ENCODE results near the gene OSGEP. TPM values are rescaled to one million over a fixed set of nuclear protein-coding genes. Genes with fewer than 3 reads are reported as not detected.

OSGEP gene
- total RNA-seq, 6 experiments from 2014 or later, result 11.2 to 43.8 (median 14.4) TPM

DNA sequence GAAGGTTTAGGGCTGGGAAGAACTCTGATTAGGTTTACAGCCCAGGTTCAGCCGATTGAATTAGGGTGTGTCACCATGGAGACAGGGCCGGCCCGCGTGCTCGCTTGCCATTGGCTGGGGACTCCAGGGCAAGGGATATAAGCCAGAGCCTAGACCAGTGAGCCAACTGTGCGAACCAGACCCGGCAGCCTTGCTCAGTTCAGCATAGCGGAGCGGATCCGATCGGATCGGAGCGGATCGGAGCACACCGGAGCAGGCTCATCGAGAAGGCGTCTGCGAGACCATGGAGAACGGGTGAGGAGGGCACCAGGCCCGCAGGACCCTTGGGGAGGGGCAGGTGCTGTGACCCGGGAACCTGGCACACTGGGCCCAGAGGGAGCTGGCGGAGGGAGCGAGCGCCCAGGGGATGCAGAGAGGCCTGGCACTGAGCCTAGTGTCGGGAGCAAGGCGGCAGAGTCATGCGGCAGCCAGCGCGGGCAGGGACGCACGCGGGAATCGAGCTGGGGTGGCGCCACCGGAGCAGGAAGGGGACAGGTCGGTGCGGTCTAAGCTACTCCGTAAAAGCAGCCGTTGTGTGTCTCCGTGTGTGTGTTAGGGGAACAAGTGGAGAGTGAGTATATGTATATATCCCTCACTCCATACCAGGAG, 14.8 kb upstream of the OSGEP start, which contains the start of gene PNP:
TSS of gene PNP (plus strand) at position 165 of the 648 bp plus-strand sequence. CDS start at position 284, 119 bp downstream.
- TF ChIP-seq, protein P1, sequence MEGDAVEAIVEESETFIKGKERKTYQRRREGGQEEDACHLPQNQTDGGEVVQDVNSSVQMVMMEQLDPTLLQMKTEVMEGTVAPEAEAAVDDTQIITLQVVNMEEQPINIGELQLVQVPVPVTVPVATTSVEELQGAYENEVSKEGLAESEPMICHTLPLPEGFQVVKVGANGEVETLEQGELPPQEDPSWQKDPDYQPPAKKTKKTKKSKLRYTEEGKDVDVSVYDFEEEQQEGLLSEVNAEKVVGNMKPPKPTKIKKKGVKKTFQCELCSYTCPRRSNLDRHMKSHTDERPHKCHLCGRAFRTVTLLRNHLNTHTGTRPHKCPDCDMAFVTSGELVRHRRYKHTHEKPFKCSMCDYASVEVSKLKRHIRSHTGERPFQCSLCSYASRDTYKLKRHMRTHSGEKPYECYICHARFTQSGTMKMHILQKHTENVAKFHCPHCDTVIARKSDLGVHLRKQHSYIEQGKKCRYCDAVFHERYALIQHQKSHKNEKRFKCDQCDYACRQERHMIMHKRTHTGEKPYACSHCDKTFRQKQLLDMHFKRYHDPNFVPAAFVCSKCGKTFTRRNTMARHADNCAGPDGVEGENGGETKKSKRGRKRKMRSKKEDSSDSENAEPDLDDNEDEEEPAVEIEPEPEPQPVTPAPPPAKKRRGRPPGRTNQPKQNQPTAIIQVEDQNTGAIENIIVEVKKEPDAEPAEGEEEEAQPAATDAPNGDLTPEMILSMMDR (IDR thresholded peaks at IDR 0.05), result no peak
- peak; percentile 99 for TF ChIP-seq POLR2A (IDR thresholded peaks at IDR 0.05)
- 0% methylated on average over 22 of the region's 40 CpGs for WGBS (ENCODE audit: insufficient coverage, low coverage, low lambda C conversion rate, missing lambda C conversion rate)
- intact Hi-C loops (cut with DNase I), result no loop called here
- Histone ChIP-seq H3K4me1 (peaks cover 0 to 37% (median 8%) of the 10 kb centered on the region in 4 donors), H3K27me3 (no peaks in the 10 kb centered on the region), H3K36me3 (peaks cover 0 to 9% (median 2%) of the 10 kb centered on the region in 4 donors), H3K4me3 (peak within 1 kb of the TSS; percentile 76 to 93 (median 90)), H3K9me3 (no peaks in the 10 kb centered on the region), H3K27ac (peak within 1 kb of the TSS; percentile 78 to 90 (median 82))
- ATAC-seq, result peak; percentile 90 to 95 (median 92)
- DNase-seq, result peak; percentile 94 to 96 (median 94)

DNA sequence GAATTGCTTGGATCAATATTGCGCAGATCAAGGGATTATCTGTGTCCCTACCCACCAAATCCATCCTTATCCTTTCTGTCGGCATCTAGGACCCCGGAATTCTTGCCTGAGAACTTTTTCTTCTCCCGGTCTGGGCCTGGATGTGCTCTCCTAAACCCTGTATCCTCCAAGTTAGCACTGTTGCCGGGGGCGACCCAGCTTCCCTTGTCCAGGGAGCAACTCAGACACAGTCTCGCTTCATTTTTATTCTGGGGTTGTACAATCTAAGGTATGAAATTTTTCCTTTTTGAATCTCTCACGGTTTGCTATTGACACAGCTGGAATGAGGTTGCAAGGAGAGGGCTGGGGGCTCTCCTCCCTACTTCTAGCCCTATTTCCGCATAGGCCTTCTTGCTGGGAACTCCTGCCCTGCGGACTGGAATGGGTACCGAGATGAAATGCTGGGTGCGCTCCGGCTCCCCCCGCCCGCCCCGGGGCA, 14.2 kb upstream of the OSGEP start:
- Histone ChIP-seq H3K36me3 (peaks cover 0 to 4% (median under 1%) of the 10 kb centered on the region in 4 donors), H3K27me3 (no peaks in the 10 kb centered on the region), H3K27ac (peak overlapping the region in 2 of 3 donors; percentile 82 to 90), H3K4me3 (peak overlapping the region; percentile 76 to 93 (median 90)), H3K9me3 (no peaks in the 10 kb centered on the region), H3K4me1 (peaks cover 0 to 37% (median 8%) of the 10 kb centered on the region in 4 donors)
- TF ChIP-seq, protein P1 (IDR thresholded peaks at IDR 0.05), result no peak
- no peak for TF ChIP-seq POLR2A (IDR thresholded peaks at IDR 0.05)
- DNase-seq (peak in 1 of 3 donors; percentile 31), ATAC-seq (no peak)
- intact Hi-C loops (cut with DNase I), result no loop called here
- WGBS (ENCODE audit: insufficient coverage, low coverage, low lambda C conversion rate, missing lambda C conversion rate), result 29% methylated on average over 11 of the region's 16 CpGs

DNA sequence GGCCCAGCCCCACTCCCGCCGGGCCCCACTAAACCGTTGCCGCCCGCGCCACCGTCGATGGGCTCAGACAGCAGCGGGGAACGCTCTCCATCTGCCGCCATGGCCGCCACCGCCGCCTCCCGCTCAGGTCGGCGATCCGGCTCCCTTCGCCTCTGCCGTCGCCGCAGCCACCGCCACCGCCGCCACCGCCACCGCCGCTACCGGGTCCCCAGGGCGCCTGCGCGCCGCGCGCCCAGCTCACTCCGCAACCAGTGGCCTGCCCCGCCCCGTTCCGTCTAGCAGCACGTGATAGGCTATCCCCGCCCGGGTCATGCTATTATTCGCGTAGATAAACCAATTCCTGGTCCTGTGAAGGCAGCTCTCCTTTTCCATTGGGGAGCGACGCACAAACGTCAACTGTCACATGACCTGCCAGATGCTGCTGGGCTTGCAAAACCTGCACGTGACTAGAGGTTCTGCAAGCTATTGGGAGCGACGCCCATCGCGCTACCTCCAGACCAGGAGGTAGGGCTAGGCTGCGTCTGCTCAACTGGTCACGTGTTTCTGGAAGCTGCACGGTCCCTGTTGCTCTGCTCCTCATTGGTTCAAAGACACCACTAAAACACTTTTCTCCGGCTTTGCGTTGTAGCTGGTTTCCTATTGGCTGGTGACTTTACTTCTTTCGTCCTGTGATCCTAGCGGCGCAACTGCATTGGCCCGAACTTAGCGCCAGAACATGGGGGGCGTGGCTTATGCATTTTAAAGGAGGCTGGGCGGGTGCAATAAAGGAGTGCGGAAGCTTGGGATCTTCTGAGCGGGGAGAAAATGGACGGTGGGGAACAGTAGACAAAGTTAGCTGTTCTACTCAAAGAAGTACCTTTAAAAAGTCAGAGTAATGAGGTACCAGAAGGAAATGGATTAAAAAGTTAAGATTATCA, 6.9 kb upstream of the OSGEP start, which contains the start of gene PIP4P1:
TSS of gene PIP4P1 (minus strand) at position 210 of the 917 bp plus-strand sequence. CDS start at position 101, 109 bp downstream.
- 1% methylated on average over 33 of the region's 67 CpGs for WGBS (ENCODE audit: insufficient coverage, low coverage, low lambda C conversion rate, missing lambda C conversion rate)
- peaks cover 0 to 12% (median 4%) of the 10 kb centered on the region in 4 donors for H3K4me1 ChIP-seq
- H3K4me3 ChIP-seq, result peak within 1 kb of the TSS; percentile 72 to 81 (median 79)
- H3K27ac ChIP-seq, result peak within 1 kb of the TSS; percentile 84 to 85 (median 84)
- H3K36me3 ChIP-seq, result peaks cover 0 to 35% (median 13%) of the 10 kb centered on the region in 4 donors
- intact Hi-C loops (cut with DNase I), result no loop called here
- TF ChIP-seq, protein P1 (IDR thresholded peaks at IDR 0.05), result peak in 1 of 4 donors; percentile 4
- peak; percentile 80 for TF ChIP-seq POLR2A (IDR thresholded peaks at IDR 0.05)
- H3K9me3 ChIP-seq, result no peaks in the 10 kb centered on the region
- H3K27me3 ChIP-seq, result no peaks in the 10 kb centered on the region
- ATAC-seq, result peak; percentile 95 to 97 (median 95)
- peak; percentile 98 to 100 (median 99) for DNase-seq
